Activated CD8-positive, alpha-beta memory T cell treated with anti-CD3 and anti-CD28 coated beads, Interleukin-2, amount 50 U/mL, for 1 hour (primary cell): ENCODE results near the gene FANCI.
A peak's percentile ranks its signal among the peaks of the same experiment; 100 is the strongest.

Source experiments
- DNase-seq: peaks from one replicate; pipeline ENCODE4 v3.0.0-alpha.2; 2020; ENCODE audit errors: extremely low read depth

FANCI gene

GRCh38 chr15:89243691-89244573 is at the start of gene FANCI:
FANCI (plus strand) TSS chr15:89243979; CDS start chr15:89247648, 3,669 bp downstream.
- DNase-seq, result peak; percentile 76

- DNase-seq, result no peak
Measured at GRCh38 chr15:89194608-89195007, 49.2 kb upstream of the FANCI start.

GRCh38 chr15:89195836-89196235 is 47.9 kb upstream of the FANCI start:
- DNase-seq, result no peak

GRCh38 chr15:89196241-89196640 is 47.5 kb upstream of the FANCI start:
- no peak for DNase-seq

- no peak for DNase-seq
Measured at GRCh38 chr15:89196994-89197393, 46.8 kb upstream of the FANCI start.

- DNase-seq, result no peak
Measured at GRCh38 chr15:89197503-89197971, 46.2 kb upstream of the FANCI start.

GRCh38 chr15:89198196-89198595 is 45.6 kb upstream of the FANCI start:
- no peak for DNase-seq

GRCh38 chr15:89198934-89199333 is 44.8 kb upstream of the FANCI start:
- DNase-seq, result no peak

- DNase-seq, result no peak
Measured at GRCh38 chr15:89199746-89200145, 44.0 kb upstream of the FANCI start.

- no peak for DNase-seq
Measured at GRCh38 chr15:89200182-89200581, 43.6 kb upstream of the FANCI start.

- DNase-seq, result no peak
Measured at GRCh38 chr15:89201465-89202005, 42.2 kb upstream of the FANCI start.

- DNase-seq, result no peak
Measured at GRCh38 chr15:89203705-89204273, 40.0 kb upstream of the FANCI start.

- DNase-seq, result no peak
Measured at GRCh38 chr15:89205991-89206585, 37.7 kb upstream of the FANCI start.

- DNase-seq, result peak; percentile 7
Measured at GRCh38 chr15:89206908-89207331, 36.9 kb upstream of the FANCI start.

- no peak for DNase-seq
Measured at GRCh38 chr15:89208256-89208655, 35.5 kb upstream of the FANCI start.

- DNase-seq, result no peak
Measured at GRCh38 chr15:89209057-89209456, 34.7 kb upstream of the FANCI start.

GRCh38 chr15:89211678-89212170 is 32.1 kb upstream of the FANCI start:
- DNase-seq, result no peak

GRCh38 chr15:89215627-89216026 is 28.2 kb upstream of the FANCI start:
- no peak for DNase-seq

- DNase-seq, result no peak
Measured at GRCh38 chr15:89217031-89217430, 26.7 kb upstream of the FANCI start.

- DNase-seq, result no peak
Measured at GRCh38 chr15:89217686-89218376, 25.9 kb upstream of the FANCI start.

GRCh38 chr15:89218531-89218930 is 25.2 kb upstream of the FANCI start:
- DNase-seq, result no peak

GRCh38 chr15:89221543-89221942 is 22.2 kb upstream of the FANCI start, which contains the start of gene RLBP1:
RLBP1 (minus strand) TSS chr15:89221579; CDS start chr15:89218975, 2,604 bp downstream.
- no peak for DNase-seq
